Fibroblast of pulmonary artery (primary cell): ENCODE measurements around the gene LMF1.

Source experiments
- DNase-seq: peaks from one replicate; pipeline ENCODE4 v3.0.0-alpha.2; 2010; ENCODE audit warnings: low read depth
- H3K4me3 ChIP-seq: replicated peaks from 2 replicates; pipeline ENCODE4 v1.5.1; 2011; ENCODE audit warnings: low read depth, mild to moderate bottlenecking, control low read depth, low read length, moderate library complexity
- CTCF ChIP-seq: IDR thresholded peaks from 2 replicates; pipeline ENCODE4 v1.5.1; 2011; ENCODE audit warnings: mild to moderate bottlenecking, control low read depth, low read length, inconsistent platforms; ENCODE audit errors: missing control alignments

Gene LMF1

GRCh38 chr16:878886-879285 is 91.9 kb downstream of the LMF1 start:
- no peak for TF ChIP-seq CTCF
- H3K4me3 ChIP-seq = no peak overlapping the region
- no peak for DNase-seq

- TF ChIP-seq CTCF = no peak
- no peak overlapping the region for H3K4me3 ChIP-seq
- DNase-seq = no peak
These were observed 92.6 kb downstream of the LMF1 start for GRCh38 chr16:878072-878784.

GRCh38 chr16:877242-878071 is 93.3 kb downstream of the LMF1 start:
- no peak overlapping the region for H3K4me3 ChIP-seq
- DNase-seq = no peak
- TF ChIP-seq CTCF = no peak

- no peak for DNase-seq
- H3K4me3 ChIP-seq = no peak overlapping the region
- no peak for TF ChIP-seq CTCF
These were observed 94.1 kb downstream of the LMF1 start for GRCh38 chr16:876523-877241.

GRCh38 chr16:876041-876335 is 94.8 kb downstream of the LMF1 start:
- no peak for TF ChIP-seq CTCF
- DNase-seq = no peak
- no peak overlapping the region for H3K4me3 ChIP-seq

GRCh38 chr16:875182-876040 is 95.4 kb downstream of the LMF1 start:
- TF ChIP-seq CTCF = no peak
- no peak overlapping the region for H3K4me3 ChIP-seq
- no peak for DNase-seq
